Stimulated activated CD4-positive, alpha-beta T cell treated with anti-CD3 and anti-CD28 coated beads, Interleukin-4, amount 100 ng/mL, for 4 hours (primary cell): ENCODE data around the gene VMP1.
A peak's percentile ranks its signal among the peaks of the same experiment; 100 is the strongest.

Source experiments
- DNase-seq, 2 experiments: peaks; one replicate each; pipeline ENCODE4 v3.0.0-alpha.2; 2020

VMP1 gene

DNA sequence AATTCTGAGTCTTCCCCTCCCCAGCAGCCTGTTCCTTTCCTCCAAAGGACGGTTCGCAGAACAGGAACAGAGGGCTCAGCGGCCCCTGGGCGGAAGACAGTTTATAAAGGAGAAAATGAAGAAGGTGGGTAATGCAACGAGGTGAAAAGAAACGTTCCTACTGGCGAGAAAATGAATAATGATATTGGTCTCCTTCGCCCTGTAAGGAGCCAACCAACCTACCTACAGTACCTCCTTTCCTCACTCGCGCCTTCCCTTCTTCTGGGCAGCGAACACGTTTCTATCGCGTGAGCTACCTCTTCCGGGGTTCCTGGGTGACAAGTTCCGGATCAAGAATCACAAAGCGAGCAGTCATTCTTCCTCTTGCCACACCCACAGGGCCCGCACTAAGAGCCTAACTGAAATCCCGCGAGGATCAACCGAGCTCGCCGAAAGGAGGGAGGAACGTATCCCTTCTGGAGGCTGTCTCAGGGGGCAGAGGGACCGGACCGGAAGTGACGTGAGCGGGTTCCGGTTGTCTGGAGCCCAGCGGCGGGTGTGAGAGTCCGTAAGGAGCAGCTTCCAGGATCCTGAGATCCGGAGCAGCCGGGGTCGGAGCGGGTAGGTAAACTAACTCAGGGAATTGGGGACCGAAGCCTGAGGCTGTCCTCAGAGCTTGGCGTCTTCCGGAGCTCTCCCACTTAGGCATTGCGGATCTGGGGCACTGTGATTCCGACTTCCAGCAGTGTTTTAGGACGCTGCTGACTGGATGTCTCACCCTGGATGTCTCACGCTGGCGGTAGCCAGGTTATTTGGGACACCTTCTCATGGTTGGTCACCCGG lies at the start of gene VMP1, which contains the start of gene PTRH2:
VMP1 (plus strand) TSS at position 506 of the 822 bp plus-strand sequence. CDS start 23,793 bp downstream, outside the sequence.
PTRH2 (minus strand) TSS at position 282 of the 822 bp plus-strand sequence. CDS start 9,452 bp downstream, outside the sequence.
- DNase-seq = peak; percentile 86 to 92

DNA sequence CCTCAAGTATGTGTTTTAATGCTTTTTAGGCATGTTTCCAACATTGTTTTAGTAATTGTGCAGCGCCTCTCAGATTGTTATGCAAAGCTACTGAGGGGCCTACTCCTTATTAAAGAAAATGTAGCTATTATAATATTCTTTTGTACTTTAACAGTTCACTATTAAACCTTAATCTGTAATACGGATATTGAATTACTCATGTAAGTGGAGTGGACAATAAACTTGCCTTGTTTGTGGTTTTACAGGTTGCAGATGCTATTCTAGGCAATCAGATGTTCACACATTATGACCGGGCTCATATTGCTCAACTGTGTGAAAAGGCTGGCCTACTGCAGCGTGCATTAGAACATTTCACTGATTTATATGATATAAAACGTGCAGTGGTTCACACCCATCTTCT lies 41.2 kb upstream of the VMP1 start:
- no peak for DNase-seq

DNA sequence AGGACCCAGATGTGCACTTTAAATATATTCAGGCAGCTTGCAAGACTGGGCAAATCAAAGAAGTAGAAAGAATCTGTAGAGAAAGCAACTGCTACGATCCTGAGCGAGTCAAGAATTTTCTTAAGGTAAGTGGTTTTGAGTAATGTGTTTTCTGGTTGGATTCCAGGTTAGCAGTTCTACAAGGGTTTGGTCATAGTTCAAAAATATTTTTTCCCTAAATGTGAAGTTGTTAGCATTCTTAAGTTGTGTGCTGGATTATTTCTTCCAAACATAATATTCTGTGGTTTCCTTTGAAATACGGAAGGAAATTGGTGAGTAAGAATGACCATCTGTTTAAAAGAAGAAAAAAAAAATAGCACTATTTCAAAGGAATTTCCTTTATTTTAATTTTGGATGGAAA lies 38.6 kb upstream of the VMP1 start:
- no peak for DNase-seq

DNA sequence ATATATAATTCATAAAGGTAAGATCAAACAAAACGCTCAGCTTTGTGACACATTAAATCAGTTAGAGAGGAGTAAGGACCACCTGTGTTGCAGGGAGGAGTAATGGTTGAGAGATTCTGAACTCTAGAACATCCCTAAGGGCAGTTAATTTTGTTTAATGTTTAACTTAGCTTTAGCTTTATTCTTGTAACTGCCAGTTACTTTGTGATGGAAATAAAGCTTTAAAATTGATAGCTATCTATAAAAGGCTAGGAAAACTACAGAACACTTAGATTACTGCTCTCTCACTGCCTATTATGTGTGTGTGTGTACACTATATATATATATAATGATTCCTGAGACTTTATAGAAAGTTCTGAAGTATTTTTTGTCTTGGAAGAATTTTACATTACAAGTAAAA lies 38.0 kb upstream of the VMP1 start:
- DNase-seq = no peak

DNA sequence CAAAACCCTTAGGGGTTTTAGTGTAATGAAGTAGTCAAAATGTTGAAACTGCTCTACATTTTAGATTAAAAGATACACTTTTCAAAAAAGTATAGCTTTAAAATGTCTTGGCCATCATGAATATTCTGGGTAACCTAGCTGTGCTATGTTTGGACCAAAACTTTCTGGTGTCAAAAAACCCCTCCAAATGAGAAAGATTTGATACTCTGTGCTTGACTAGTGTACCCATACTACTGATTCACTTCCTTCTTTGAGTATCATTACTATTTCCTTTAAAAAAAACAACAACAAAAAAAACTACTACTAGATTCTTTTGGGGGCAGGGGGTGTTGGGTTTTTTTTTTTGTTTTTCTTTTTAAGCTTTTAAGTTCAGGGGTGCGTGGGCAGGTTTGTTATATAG lies 37.5 kb upstream of the VMP1 start:
- DNase-seq = no peak

DNA sequence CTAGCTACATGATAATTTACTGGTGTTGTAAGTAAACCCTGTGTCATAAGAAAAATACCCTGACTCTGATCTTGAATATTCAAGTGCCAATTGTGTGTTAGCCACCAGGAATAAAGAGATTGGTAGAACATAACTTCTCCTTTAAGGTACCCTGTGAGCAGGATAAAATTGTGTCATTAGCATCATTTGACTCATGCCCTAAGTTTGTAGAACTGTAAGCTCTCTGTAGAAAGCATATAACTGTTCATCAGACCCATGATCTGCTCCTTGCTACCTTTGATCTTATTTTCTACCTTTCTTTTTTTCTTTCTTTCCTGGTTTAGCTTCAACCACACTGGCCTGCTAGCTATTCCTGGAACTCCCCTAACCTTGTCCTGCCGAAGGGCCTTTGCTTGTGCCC lies 36.1 kb upstream of the VMP1 start:
- no peak for DNase-seq

- DNase-seq = no peak
These were observed 32.2 kb upstream of the VMP1 start for GRCh38 chr17:59675231-59675630.

DNA sequence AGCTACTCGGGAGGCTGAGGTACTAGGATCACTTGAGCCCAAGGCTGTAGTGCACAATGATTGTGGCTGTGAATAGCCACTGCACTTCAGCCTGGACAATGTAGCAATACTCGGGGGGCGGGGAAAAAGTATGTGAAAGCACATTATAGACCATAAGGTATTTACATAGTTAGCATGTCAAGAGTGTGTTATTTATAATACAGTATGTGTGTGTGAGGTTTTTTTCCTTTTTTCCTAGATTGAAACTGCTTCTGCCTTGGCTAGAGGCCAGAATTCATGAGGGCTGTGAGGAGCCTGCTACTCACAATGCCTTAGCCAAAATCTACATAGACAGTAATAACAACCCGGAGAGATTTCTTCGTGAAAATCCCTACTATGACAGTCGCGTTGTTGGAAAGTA lies 30.7 kb upstream of the VMP1 start:
- DNase-seq = no peak

GRCh38 chr17:59678918-59679317 lies 28.5 kb upstream of the VMP1 start:
- no peak for DNase-seq

GRCh38 chr17:59680314-59680713 lies 27.1 kb upstream of the VMP1 start:
- DNase-seq = no peak

GRCh38 chr17:59683283-59683682 lies 24.2 kb upstream of the VMP1 start:
- no peak for DNase-seq

- no peak for DNase-seq
These were observed 22.5 kb upstream of the VMP1 start for GRCh38 chr17:59684967-59685366.

DNA sequence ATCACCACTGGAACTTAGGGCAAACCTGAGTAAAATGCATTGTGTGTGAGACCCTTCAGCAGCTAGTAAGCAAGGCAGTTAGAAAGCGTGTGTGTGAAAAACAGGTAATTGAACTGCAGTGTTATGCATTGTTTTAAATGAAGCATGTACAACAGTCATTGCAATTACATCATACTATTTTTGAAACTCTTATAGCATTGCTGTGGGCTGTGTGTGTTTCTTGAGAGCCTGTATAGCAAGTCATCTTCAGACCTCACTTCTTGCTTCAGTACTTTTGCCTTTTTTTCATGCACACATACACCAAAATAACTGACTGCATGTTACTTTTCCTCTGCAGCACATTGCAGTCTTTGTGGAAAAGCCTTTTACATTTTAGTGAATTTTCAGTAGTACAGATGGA lies 19.4 kb upstream of the VMP1 start:
- no peak for DNase-seq

GRCh38 chr17:59688496-59688895 lies 19.0 kb upstream of the VMP1 start:
- DNase-seq = no peak

DNA sequence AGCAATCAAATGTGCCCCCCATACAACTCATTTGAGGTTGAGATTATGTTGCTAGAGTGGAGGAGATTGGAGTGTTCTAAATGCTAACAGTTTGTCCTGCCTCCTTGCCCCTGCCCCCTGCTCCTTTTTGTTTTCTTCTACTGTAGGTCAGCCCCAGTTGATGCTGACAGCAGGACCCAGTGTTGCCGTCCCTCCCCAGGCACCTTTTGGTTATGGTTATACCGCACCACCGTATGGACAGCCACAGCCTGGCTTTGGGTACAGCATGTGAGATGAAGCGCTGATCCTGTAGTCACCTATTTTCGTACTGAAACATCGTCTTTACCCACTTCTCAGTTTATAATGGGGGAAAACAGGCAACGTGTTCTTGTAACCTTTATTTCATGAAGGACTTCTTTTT lies 13.9 kb upstream of the VMP1 start:
- DNase-seq = no peak

GRCh38 chr17:59694344-59694743 lies 13.1 kb upstream of the VMP1 start:
- no peak for DNase-seq

GRCh38 chr17:59695945-59696681 lies 11.3 kb upstream of the VMP1 start:
- no peak for DNase-seq

- DNase-seq = no peak
These were observed 10.7 kb upstream of the VMP1 start for GRCh38 chr17:59696682-59697277.

DNA sequence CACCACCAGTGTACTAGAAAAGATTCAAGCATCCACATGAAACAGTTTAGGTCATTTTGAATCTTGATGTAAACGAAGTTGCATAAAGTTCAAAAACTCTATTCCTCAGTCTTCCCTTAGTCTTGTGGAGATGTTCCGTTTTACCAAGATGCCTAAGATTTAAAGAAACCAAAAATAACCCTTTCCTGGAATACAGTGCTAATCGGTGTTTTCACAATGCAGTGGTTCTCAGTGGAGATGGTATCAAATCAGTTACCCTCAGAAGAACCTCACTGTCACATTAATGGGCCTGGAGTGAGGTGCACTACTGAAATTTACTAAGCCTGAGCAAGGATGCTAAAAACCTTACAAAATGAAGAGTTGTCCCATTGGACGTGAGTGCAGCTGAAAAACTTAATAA lies 9.3 kb upstream of the VMP1 start:
- no peak for DNase-seq

- no peak for DNase-seq
These were observed 8.2 kb upstream of the VMP1 start for GRCh38 chr17:59699218-59699617.

GRCh38 chr17:59699786-59700185 lies 7.7 kb upstream of the VMP1 start:
- DNase-seq = no peak

DNA sequence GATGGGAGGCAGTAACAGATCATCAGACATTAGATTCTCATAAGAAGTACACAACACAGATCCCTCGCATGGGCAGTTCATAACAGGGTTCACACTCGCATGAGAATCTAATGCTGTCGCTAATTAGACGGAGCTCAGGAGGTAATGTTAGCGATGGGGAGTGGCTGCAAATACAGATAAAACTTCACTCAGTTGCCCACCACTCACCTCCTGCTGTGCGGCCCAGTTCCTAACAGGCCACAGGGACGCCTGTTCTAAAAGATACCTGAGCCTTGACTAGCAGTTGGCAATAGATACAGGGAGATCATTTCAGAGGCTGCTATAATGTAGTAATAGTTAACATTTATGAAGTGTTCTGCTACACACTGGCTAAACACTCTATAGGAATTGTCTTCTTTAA lies 5.2 kb upstream of the VMP1 start:
- no peak for DNase-seq

GRCh38 chr17:59707971-59708430 lies 547 bp downstream of the VMP1 start:
- no peak for DNase-seq

DNA sequence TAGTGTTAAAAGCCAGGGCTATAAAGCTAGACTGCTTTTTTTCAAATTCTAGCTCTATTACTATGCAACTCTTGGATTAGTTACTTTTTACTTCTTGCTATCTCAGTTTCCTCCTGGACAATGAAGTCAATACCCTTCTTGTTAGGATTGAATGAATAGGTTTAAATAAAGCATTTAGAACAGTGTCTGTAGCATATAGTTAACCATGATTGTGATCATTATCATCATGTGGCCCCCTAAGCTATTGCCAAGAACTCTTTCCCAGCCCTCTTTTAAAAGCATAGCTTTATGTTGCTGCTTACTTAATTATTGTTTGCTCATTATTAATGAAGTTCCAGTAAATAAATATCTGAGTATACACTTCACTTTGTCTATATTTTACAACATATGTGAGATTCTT lies 4.5 kb downstream of the VMP1 start:
- no peak for DNase-seq
